ENCODE measurements around the gene IRF7. TPM values are rescaled to one million over a fixed set of nuclear protein-coding genes. Genes with fewer than 3 reads are reported as not detected.

Gene IRF7
- total RNA-seq, 4 donors from 2014 or later, result 9.0 to 37.7 (median 27.5) TPM

DNA sequence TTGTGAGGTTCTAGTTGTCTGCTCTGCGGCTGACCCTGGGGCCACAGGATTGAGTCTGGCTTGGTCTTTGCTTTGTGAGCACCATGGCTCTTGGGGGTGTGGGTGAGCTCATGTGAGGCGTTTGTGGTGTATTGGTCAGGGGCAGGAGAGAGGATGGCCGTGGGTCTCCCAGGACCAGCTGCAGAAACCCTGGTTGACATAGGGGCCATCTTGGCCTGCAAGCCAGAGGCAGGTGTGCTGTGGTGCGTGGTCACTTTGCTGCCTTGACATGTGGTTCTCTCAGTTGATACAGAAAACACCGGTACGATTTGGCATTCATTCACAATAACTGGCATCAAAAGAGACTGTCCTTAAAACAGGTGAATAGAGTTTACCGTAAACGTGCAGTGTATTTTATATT is 28.2 kb downstream of the IRF7 start:
- no peak for TF ChIP-seq POLR2A (IDR thresholded peaks at IDR 0.05)
- TF ChIP-seq EP300 (IDR thresholded peaks at IDR 0.05), result no peak
- no peak for TF ChIP-seq CTCF (IDR thresholded peaks at IDR 0.05)
- no peaks in the 10 kb centered on the region for H3K27me3 ChIP-seq
- no peak for DNase-seq (ENCODE audit: low spot score in 2 of 2)
- H3K4me3 ChIP-seq, result no peak overlapping the region
- H3K9me3 ChIP-seq, result no peaks in the 10 kb centered on the region
- H3K36me3 ChIP-seq, result peaks cover 1 to 91% (median 14%) of the 10 kb centered on the region in 3 donors
- H3K4me1 ChIP-seq, result no peaks in the 10 kb centered on the region
- 83 to 84% methylated on average over 7 to 8 of the region's 8 CpGs for WGBS, 2 donors
- no peak overlapping the region for H3K27ac ChIP-seq

DNA sequence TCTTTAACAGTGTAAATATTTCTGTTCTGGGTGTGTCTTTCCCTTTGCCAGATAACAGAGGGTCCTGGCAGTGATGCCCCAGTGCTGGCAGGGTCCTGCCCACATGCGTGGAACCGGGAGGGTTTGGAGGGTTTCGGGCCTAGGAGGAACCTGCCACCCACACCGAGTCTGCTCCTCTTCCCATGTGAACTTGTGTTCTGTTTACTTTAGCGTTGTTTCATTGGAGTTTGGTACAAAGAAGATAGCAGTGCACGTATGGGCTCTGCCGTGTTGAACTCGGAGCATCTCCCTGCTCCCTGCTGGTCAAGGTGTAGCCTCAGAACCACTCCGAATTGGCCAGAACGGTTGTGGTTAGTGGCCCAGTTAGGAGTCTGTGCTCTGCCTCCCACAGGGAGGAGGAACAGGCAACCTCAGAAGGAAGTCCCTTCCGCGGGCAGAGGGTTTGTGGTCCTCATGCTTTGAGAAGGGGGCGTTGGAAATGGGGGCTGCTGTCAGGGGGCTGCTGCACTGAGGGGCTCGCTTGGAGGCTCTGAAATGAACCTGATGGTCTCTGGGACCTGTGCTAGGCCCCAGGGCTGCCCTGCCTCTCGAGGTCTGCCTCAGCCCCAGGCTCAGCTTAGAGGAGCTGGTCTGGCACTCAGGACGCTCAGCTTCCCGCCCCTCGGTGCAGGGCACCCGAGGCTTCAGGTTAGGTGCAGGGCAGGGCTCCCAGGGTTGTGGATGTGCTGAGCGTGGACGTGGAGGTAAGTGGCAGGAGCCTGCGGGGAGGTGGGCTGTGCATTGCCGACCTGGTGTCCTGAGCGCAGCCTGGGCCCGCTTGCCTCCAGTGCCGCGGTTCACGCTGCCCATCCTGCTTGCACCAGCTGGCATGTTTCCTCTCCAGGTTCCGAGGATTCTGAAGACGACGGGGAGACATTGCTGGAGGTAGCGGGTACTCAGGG is 29.1 kb downstream of the IRF7 start:
- Histone ChIP-seq H3K4me1 (peaks cover 0 to 2% (median 0%) of the 10 kb centered on the region in 4 donors), H3K36me3 (peaks cover 0 to 92% (median 10%) of the 10 kb centered on the region in 3 donors), H3K27ac (no peak overlapping the region), H3K9me3 (no peaks in the 10 kb centered on the region), H3K4me3 (no peak overlapping the region), H3K27me3 (no peaks in the 10 kb centered on the region)
- 87 to 92% methylated on average over 19 to 29 of the region's 32 CpGs for WGBS, 2 donors
- TF ChIP-seq POLR2A (IDR thresholded peaks at IDR 0.05) (no peak), EP300 (IDR thresholded peaks at IDR 0.05) (no peak), CTCF (IDR thresholded peaks at IDR 0.05) (no peak)
- no peak for DNase-seq (ENCODE audit: low spot score in 2 of 2)

- peaks cover 0 to 71% (median 4%) of the 10 kb centered on the region in 3 donors for H3K36me3 ChIP-seq
- no peaks in the 10 kb centered on the region for H3K27me3 ChIP-seq
- H3K9me3 ChIP-seq, result no peaks in the 10 kb centered on the region
- WGBS, 2 donors, result 95 to 98% methylated on average over 10 of the region's 10 CpGs
- no peak overlapping the region for H3K27ac ChIP-seq
- H3K4me3 ChIP-seq, result no peak overlapping the region
- H3K4me1 ChIP-seq, result peaks cover 0 to 23% (median 8%) of the 10 kb centered on the region in 4 donors
- no peak for DNase-seq (ENCODE audit: low spot score in 2 of 2)
- TF ChIP-seq POLR2A (IDR thresholded peaks at IDR 0.05), result no peak
- no peak for TF ChIP-seq EP300 (IDR thresholded peaks at IDR 0.05)
- TF ChIP-seq CTCF (IDR thresholded peaks at IDR 0.05), result no peak
These were observed 31.5 kb downstream of the IRF7 start for GRCh38 chr11:584287-584686.

GRCh38 chr11:581752-582151 is 34.0 kb downstream of the IRF7 start:
- 84 to 88% methylated on average over 17 of the region's 17 CpGs for WGBS, 2 donors
- H3K27me3 ChIP-seq, result no peaks in the 10 kb centered on the region
- H3K4me3 ChIP-seq, result no peak overlapping the region
- no peak overlapping the region for H3K27ac ChIP-seq
- TF ChIP-seq EP300 (IDR thresholded peaks at IDR 0.05) (no peak), CTCF (IDR thresholded peaks at IDR 0.05) (no peak), POLR2A (IDR thresholded peaks at IDR 0.05) (no peak)
- H3K4me1 ChIP-seq, result peaks cover 0 to 46% (median 30%) of the 10 kb centered on the region in 4 donors
- peaks cover 0 to 50% (median 4%) of the 10 kb centered on the region in 3 donors for H3K36me3 ChIP-seq
- no peak for DNase-seq (ENCODE audit: low spot score in 2 of 2)
- no peaks in the 10 kb centered on the region for H3K9me3 ChIP-seq

DNA sequence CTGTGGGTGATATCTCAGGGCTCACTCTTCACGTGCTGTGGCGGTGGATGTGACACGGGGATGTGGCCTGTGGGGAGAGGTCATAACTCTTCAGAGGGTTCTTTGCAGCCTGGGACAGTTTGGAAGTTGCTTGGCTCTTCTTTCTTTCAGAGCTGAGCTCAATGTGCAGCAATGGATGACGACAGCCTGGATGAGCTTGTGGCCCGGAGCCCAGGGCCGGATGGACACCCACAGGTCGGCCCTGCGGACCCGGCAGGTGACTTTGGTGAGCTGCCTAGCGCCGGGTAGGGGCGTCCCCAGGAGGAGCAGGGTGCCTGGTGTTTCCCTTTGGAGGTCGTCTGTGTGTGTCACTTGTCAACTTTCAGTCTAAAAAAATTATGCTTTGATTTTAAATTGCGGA is 34.4 kb downstream of the IRF7 start:
- H3K9me3 ChIP-seq, result no peaks in the 10 kb centered on the region
- no peak overlapping the region for H3K4me3 ChIP-seq
- H3K4me1 ChIP-seq, result peaks cover 0 to 46% (median 30%) of the 10 kb centered on the region in 4 donors
- H3K27me3 ChIP-seq, result no peaks in the 10 kb centered on the region
- no peak for DNase-seq (ENCODE audit: low spot score in 2 of 2)
- 81 to 87% methylated on average over 14 of the region's 14 CpGs for WGBS, 2 donors
- no peak overlapping the region for H3K27ac ChIP-seq
- peaks cover 0 to 46% (median 4%) of the 10 kb centered on the region in 3 donors for H3K36me3 ChIP-seq
- TF ChIP-seq POLR2A (IDR thresholded peaks at IDR 0.05) (no peak), EP300 (IDR thresholded peaks at IDR 0.05) (no peak), CTCF (IDR thresholded peaks at IDR 0.05) (no peak)

Measured in tibial nerve (tissue), 4 donors.